Stomach (tissue), 4 donors: ENCODE results near the gene IDH1.

Experiments
- EP300 ChIP-seq: sonication (generic); formaldehyde crosslinking; IDR thresholded peaks from one replicate; pipeline ENCODE4 v1.6.1; 2017; ENCODE audit warnings: antibody characterized with exemption
- POLR2A ChIP-seq, 4 donors: fragments of 450-650 bp; IDR thresholded peaks; one replicate each; pipeline ENCODE4 v1.6.1; 2016; ENCODE audit warnings: antibody characterized with exemption in 4 of 4, control low read depth in 2 of 4, mild to moderate bottlenecking in 1 of 4, moderate library complexity in 1 of 4
- POLR2AphosphoS5 ChIP-seq, 3 donors: sonication (generic); formaldehyde crosslinking; IDR thresholded peaks; one replicate each; pipeline ENCODE4 v1.6.1; 2016; ENCODE audit warnings: antibody characterized with exemption in 3 of 3
- TF ChIP-seq, protein P1 (sequence below), 7 experiments: fragments of 450-650 bp in 4 of 7; fragments of 200-600 bp in 3 of 7; sonication (generic) in 3 of 7; IDR thresholded peaks; one replicate each; pipeline ENCODE4 v1.5.1; 2016 to 2019; ENCODE audit warnings: antibody characterized with exemption in 7 of 7, control low read depth in 2 of 7, mild to moderate bottlenecking in 1 of 7

DNA sequence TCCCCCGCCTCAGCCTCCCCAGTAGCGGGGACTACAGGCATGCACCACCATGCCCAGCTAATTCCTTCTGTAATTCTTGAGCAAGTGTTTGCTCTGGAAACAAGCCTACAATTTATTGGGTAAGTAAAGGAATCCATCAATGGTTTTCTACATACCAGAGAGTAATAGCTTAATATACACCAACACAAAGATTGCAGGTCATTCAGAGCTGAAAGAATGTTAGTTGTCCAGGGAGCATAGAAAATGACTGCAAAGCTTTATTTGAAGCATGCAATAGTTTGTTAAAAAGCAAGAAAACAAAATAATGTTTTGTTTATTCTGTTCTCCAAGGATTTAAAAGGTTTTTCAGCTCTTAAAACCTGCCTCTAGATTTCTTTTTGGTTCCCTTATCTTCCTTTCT, 5.6 kb downstream of the IDH1 start:
- TF ChIP-seq, protein P1, sequence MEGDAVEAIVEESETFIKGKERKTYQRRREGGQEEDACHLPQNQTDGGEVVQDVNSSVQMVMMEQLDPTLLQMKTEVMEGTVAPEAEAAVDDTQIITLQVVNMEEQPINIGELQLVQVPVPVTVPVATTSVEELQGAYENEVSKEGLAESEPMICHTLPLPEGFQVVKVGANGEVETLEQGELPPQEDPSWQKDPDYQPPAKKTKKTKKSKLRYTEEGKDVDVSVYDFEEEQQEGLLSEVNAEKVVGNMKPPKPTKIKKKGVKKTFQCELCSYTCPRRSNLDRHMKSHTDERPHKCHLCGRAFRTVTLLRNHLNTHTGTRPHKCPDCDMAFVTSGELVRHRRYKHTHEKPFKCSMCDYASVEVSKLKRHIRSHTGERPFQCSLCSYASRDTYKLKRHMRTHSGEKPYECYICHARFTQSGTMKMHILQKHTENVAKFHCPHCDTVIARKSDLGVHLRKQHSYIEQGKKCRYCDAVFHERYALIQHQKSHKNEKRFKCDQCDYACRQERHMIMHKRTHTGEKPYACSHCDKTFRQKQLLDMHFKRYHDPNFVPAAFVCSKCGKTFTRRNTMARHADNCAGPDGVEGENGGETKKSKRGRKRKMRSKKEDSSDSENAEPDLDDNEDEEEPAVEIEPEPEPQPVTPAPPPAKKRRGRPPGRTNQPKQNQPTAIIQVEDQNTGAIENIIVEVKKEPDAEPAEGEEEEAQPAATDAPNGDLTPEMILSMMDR (IDR thresholded peaks at IDR 0.05) = no peak
- TF ChIP-seq POLR2AphosphoS5 (IDR thresholded peaks at IDR 0.05) = no peak
- no peak for TF ChIP-seq EP300
- no peak for TF ChIP-seq POLR2A (IDR thresholded peaks at IDR 0.05)
